ENCODE results near the gene TPPP2.

Gene TPPP2

DNA sequence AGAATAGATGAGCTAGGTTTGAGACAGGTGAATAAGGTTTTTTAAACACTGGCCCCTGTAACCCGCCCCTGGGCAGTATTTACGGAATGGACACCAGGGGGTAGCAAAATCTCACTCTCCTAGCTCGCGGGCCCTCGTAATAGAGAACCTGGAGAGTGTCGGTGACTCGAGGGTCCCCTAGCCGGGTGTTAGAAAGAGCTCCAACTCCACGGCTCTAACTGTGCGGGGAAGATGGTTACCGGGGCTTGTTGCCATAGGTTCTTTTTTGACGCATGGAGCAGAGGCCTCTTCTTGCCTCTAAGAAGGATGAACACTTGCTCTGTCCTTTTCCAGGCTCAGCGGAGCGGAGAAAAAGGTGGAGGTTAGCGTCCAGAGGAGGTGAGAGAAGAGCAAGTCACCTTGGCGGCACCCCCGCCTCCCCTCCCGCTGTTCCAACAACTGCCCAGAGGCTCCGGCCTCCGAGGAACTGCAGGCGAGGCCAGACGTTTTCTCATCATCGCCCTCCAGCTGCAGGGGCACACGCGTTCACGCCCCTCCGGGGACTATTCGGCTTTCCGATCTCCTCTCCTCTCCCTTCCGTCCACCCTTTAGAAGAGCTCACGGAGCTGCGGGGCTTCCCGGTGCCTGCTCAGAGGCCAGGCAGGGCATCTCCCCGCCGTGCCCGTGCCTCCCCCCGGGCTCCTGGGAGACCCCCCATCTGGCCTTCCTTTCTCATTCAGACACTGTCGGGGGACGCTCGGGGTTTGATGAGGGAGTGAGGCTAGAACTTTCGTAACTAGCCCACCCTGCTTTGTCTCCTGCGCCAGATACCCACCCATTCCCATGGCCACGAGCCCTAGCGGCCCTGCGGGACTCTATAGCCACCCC, 38.7 kb downstream of the TPPP2 start:
- TF ChIP-seq, protein P1, sequence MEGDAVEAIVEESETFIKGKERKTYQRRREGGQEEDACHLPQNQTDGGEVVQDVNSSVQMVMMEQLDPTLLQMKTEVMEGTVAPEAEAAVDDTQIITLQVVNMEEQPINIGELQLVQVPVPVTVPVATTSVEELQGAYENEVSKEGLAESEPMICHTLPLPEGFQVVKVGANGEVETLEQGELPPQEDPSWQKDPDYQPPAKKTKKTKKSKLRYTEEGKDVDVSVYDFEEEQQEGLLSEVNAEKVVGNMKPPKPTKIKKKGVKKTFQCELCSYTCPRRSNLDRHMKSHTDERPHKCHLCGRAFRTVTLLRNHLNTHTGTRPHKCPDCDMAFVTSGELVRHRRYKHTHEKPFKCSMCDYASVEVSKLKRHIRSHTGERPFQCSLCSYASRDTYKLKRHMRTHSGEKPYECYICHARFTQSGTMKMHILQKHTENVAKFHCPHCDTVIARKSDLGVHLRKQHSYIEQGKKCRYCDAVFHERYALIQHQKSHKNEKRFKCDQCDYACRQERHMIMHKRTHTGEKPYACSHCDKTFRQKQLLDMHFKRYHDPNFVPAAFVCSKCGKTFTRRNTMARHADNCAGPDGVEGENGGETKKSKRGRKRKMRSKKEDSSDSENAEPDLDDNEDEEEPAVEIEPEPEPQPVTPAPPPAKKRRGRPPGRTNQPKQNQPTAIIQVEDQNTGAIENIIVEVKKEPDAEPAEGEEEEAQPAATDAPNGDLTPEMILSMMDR (IDR thresholded peaks at IDR 0.05; ENCODE audit: insufficient read depth, missing control alignments): peak; percentile 64
- FAIRE-seq: no peak
- DNase-seq (ENCODE audit: insufficient read length, low spot score): no peak

DNA sequence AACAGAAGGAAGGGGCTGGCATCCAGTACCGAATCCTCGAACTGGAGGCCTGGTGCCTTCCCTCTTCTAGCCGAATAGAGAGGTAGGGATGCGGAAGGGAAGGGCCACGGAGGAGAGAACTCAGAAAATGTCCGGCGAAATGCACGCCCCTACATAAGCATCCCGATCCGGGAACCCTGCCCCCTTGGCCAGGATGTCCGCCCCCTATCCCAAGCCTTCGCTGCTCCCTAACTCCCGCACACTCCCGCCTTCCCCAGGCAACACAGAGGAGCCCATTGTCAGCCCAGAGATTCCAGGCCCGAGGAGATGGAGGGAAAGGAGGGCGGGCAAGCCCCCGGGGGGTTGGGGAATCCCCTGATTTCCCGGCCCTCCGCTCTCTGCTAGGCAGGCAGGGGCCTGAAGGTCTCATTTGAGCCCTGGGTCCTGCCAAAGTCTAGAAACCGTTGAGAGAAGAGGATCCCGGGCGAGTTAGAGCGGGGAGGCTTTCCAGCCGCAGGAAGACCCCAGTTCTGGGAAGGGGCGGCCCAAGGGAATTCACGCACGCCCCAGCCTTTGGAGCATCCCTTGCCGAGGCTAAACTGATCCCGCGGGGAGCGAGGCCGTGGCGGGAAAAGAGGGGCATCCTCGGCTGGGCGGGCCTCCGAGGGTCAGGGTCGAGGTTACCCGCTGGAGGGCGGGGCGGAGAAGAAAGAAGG, 39.5 kb downstream of the TPPP2 start:
- TF ChIP-seq, protein P1 (IDR thresholded peaks at IDR 0.05; ENCODE audit: insufficient read depth, missing control alignments): no peak
- DNase-seq (ENCODE audit: insufficient read length, low spot score) (no peak), FAIRE-seq (no peak)

DNA sequence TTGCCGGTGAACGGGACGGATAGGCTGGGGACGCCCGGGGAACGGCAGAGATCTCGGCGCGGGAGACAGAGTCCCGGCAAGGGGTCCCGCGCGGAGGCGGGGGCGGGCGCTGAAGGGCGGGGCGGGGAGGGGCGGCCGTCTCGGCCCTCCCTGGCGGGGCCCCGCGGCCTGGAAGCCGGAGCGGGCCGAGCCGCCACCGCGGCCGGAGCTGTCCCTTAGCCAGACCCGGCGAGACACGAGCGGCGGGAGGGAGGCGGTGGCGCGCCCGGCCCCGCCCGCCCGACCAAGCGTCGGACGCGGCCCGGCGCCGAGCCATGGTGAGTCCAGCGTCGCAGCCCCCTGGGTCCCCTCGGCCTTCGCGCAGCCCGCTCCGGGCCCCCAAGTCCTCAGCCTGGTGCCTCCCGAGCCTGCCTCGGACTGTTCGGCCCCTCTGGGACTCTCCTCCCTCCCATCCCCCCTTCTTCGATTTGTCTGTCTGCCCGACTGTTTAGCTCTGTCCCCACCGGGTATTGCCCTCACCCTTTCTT, 40.1 kb downstream of the TPPP2 start, which contains the start of gene ARHGEF40:
ARHGEF40 (plus strand) TSS at position 222 of the 527 bp plus-strand sequence; CDS start at position 315, 93 bp downstream.
- DNase-seq (ENCODE audit: insufficient read length, low spot score) (no peak), FAIRE-seq (no peak)
- TF ChIP-seq, protein P1 (IDR thresholded peaks at IDR 0.05; ENCODE audit: insufficient read depth, missing control alignments): no peak

DNA sequence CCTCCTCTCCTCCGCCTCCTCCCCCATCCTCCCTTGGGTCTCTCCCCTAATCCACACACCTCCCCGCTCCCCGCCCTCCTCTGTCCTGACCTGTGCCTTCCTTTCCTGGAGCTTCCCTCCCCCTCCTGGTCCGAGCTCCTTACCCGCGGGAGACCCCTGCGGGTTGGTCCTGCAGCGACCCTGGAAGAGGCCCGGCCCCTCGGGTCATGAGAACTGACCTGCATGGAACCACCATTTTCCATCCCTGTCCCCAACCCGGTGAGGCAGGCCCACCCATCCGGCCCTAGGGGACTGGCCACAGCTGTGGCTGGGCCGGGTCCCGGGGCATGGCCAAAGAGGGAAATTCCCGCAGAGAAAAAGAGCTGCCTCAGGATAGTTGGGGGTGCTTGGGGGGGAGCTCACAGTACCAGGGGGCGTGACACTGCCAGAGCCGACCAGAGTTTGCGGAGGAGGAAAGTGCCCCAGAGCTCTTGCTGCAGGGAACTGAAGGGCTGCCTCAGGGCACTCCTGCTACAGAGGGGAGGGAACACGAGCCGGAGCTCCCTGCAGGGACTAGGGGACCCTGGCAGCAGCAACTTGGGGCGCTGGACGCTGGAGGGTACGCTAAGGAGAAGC, 40.7 kb downstream of the TPPP2 start:
- TF ChIP-seq, protein P1 (IDR thresholded peaks at IDR 0.05; ENCODE audit: insufficient read depth, missing control alignments): no peak
- no peak for FAIRE-seq
- no peak for DNase-seq (ENCODE audit: insufficient read length, low spot score)

DNA sequence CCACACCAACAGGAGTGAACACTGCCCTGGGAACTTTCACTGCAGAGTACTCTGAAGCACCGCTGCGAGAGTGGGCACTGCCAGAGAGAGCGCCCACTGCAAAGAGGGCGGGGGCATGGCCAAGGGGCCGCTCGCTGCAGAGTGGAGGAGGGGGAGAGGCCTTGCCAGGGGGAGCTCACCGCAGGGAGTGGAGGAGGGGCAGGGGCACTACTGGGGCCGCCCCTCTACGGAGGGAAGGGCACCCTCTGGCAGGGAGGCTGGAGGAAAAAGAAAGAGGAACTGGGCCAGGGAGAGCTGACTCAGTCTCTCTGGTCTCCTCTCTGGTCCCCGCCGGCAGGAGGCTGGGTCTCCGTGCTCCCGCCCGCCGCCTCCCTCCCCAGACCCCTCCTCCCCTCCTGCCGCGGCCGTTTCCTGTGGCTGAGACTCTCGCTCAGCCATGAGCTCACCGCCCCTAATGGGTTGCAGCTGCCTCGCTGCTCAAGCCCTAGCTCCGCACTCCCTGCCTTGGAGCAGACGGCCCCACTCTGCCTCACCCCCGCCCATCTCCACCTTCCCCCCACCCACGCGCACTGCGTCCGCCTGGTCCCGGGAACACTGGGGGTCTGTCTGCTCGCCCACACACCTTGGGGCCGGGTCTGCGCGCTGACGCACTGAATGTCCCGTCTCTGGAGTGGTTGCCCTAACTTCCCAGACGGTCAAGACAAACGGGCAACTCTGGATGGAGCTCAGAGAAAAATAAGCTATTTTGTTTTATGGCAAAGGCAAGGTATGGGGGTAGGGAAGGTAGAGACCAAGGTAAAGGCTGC, 41.4 kb downstream of the TPPP2 start:
- DNase-seq (ENCODE audit: insufficient read length, low spot score) (no peak), FAIRE-seq (no peak)
- TF ChIP-seq, protein P1 (IDR thresholded peaks at IDR 0.05; ENCODE audit: insufficient read depth, missing control alignments): no peak

DNA sequence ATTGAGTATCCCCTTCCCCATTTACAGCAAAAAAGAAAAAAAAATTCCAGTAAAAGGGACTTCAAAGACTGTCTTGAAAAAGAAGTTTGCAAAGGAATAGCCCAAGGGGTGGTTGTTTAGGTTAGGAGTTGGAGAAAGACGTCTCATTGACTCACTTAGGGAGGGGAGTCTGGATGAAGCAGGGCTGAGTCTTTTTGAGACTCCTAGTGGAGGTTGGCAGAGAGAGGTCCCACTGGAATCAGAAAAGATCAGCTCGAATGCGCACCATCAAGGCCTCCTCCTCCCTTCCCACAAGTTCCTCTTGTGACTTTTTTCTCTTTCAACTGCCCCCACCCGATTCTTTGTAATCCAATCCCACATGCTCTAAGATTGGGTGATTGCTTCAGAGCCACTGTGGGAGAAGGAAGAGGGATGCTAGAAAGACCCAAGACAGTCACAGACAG, 42.0 kb downstream of the TPPP2 start:
- TF ChIP-seq, protein P1 (IDR thresholded peaks at IDR 0.05; ENCODE audit: insufficient read depth, missing control alignments): no peak
- FAIRE-seq: no peak
- DNase-seq (ENCODE audit: insufficient read length, low spot score): no peak

Measured in D721Med (cell line).